ENCODE data around the gene AFF2. TPM values are rescaled to one million over a fixed set of nuclear protein-coding genes. Genes with fewer than 3 reads are reported as not detected.

AFF2 gene
- total and polyA plus RNA-seq, 8 donors = 0.04 to 0.93 (median 0.41) TPM

GRCh38 chrX:148535639-148536038 lies 35.2 kb downstream of the AFF2 start:
- no peak for DNase-seq
- TF ChIP-seq CTCF (IDR thresholded peaks at IDR 0.05) = no peak
- Histone ChIP-seq H3K9me3 (no peaks in the 10 kb centered on the region), H3K27ac (no peak overlapping the region), H3K36me3 (no peaks in the 10 kb centered on the region), H3K4me1 (no peaks in the 10 kb centered on the region), H3K4me3 (no peak overlapping the region), H3K27me3 (no peaks in the 10 kb centered on the region)
- intact Hi-C loops (cut with DNase I) = no loop called here
- no peak for ATAC-seq
- WGBS, 2 donors = 77 to 83% methylated on average over 4 of the region's 4 CpGs
- no peak for FAIRE-seq

- DNase-seq (no peak), ATAC-seq (no peak), FAIRE-seq (no peak)
- no peak for TF ChIP-seq CTCF (IDR thresholded peaks at IDR 0.05)
- H3K36me3 ChIP-seq = no peaks in the 10 kb centered on the region
- H3K27me3 ChIP-seq = no peaks in the 10 kb centered on the region
- H3K4me1 ChIP-seq = no peaks in the 10 kb centered on the region
- intact Hi-C loops (cut with DNase I) = no loop called here
- WGBS, 2 donors = 73 to 80% methylated on average over 1 of the region's 1 CpG
- no peak overlapping the region for H3K4me3 ChIP-seq
- H3K9me3 ChIP-seq = no peaks in the 10 kb centered on the region
- H3K27ac ChIP-seq = no peak overlapping the region
These were observed 36.5 kb downstream of the AFF2 start for GRCh38 chrX:148536961-148537360.

- ATAC-seq (no peak), DNase-seq (no peak), FAIRE-seq (no peak)
- Histone ChIP-seq H3K4me3 (no peak overlapping the region), H3K36me3 (no peaks in the 10 kb centered on the region), H3K27ac (no peak overlapping the region), H3K27me3 (no peaks in the 10 kb centered on the region), H3K4me1 (no peaks in the 10 kb centered on the region), H3K9me3 (no peaks in the 10 kb centered on the region)
- 50 to 54% methylated on average over 15 of the region's 15 CpGs for WGBS, 2 donors
- no peak for TF ChIP-seq CTCF (IDR thresholded peaks at IDR 0.05)
- intact Hi-C loops (cut with DNase I) = no loop called here
These were observed 37.3 kb downstream of the AFF2 start for GRCh38 chrX:148537556-148538182.

- Histone ChIP-seq H3K27ac (no peak overlapping the region), H3K4me1 (no peaks in the 10 kb centered on the region), H3K27me3 (no peaks in the 10 kb centered on the region), H3K36me3 (no peaks in the 10 kb centered on the region), H3K4me3 (no peak overlapping the region), H3K9me3 (no peaks in the 10 kb centered on the region)
- no peak for FAIRE-seq
- DNase-seq = no peak
- no peak for TF ChIP-seq CTCF (IDR thresholded peaks at IDR 0.05)
- intact Hi-C loops (cut with DNase I) = no loop called here
- ATAC-seq = no peak
- WGBS, 2 donors = 54 to 65% methylated on average over 2 of the region's 2 CpGs
These were observed 38.2 kb downstream of the AFF2 start for GRCh38 chrX:148538582-148538981.

GRCh38 chrX:148540114-148540513 lies 39.7 kb downstream of the AFF2 start:
- no peak for FAIRE-seq
- no peak overlapping the region for H3K4me3 ChIP-seq
- no peak for DNase-seq
- WGBS, 2 donors = 35 to 55% methylated on average over 1 of the region's 1 CpG
- H3K4me1 ChIP-seq = no peaks in the 10 kb centered on the region
- H3K27ac ChIP-seq = no peak overlapping the region
- TF ChIP-seq CTCF (IDR thresholded peaks at IDR 0.05) = no peak
- no peaks in the 10 kb centered on the region for H3K9me3 ChIP-seq
- H3K27me3 ChIP-seq = peaks cover 0 to 1% (median 0%) of the 10 kb centered on the region in 4 donors
- no peak for ATAC-seq
- no peaks in the 10 kb centered on the region for H3K36me3 ChIP-seq
- intact Hi-C loops (cut with DNase I) = no loop called here
